B cell (primary cell): ENCODE data around the gene RAB33B. TPM values are rescaled to one million over a fixed set of nuclear protein-coding genes. Genes with fewer than 3 reads are reported as not detected.

Experiments used
- ATAC-seq: fragments of 200-7000 bp; cut with Tn5 transposase; one replicate; pipeline ENCODE4 v1.10.0; 2021; ENCODE audit warnings: low read depth, mild to moderate bottlenecking, moderate number of reproducible peaks, moderate library complexity
- CTCF ChIA-PET: fragments of 350-600 bp; sonication (Branson Sonifier 250); formaldehyde crosslinking; loops from one replicate; lab custom pipeline; 2021; ENCODE audit warnings: antibody characterized with exemption, inconsistent platforms; lab: Charles Lee
- POLR2A ChIA-PET: fragments of 350-600 bp; sonication (Branson Sonifier 250); formaldehyde crosslinking; loops from one replicate; lab custom pipeline; 2021; ENCODE audit warnings: antibody characterized with exemption; lab: Charles Lee
- DNase-seq: peaks from one replicate; pipeline ENCODE4 v3.0.0; 2013
- H2AFZ ChIP-seq: 2 replicates; pipeline ENCODE4 v1.6.1; 2012; ENCODE audit warnings: mild to moderate bottlenecking, low read depth, low read length; ENCODE audit not compliant: insufficient read depth, poor library complexity, severe bottlenecking
- H3K27ac ChIP-seq, 2 donors: 1 replicate in 1 of 2; 2 replicates in 1 of 2; pipeline ENCODE4 v1.5.1; 2012 to 2013; ENCODE audit warnings: low read length in 2 of 2, mild to moderate bottlenecking in 2 of 2, moderate library complexity in 1 of 2
- H3K27me3 ChIP-seq, 4 experiments: fragments of 200-600 bp in 1 of 4; sonication (generic) in 1 of 4; replicated peaks in 1 of 4; 1 replicate in 2 of 4; 2 replicates in 2 of 4; pipeline versions ENCODE4 v1.6.1 to v1.7.0; 2013 to 2016; ENCODE audit warnings: low read length in 3 of 4, mild to moderate bottlenecking in 2 of 4, mixed read lengths in 1 of 4, moderate library complexity in 1 of 4; ENCODE audit not compliant: insufficient read depth in 4 of 4, control insufficient read depth in 3 of 4; ENCODE audit errors: control extremely low read depth in 1 of 4
- H3K36me3 ChIP-seq, 2 experiments: replicated peaks in 1 of 2; 1 replicate in 1 of 2; 2 replicates in 1 of 2; pipeline versions ENCODE4 v1.6.1 to v1.7.1; 2013; ENCODE audit warnings: low read length in 1 of 2; ENCODE audit not compliant: insufficient read depth in 2 of 2, control insufficient read depth in 1 of 2; ENCODE audit errors: control extremely low read depth in 1 of 2, extremely low read depth in 1 of 2
- H3K4me1 ChIP-seq, 2 donors: fragments of 200-600 bp in 1 of 2; sonication (generic) in 1 of 2; 1 replicate in 1 of 2; 2 replicates in 1 of 2; pipeline versions ENCODE4 v1.5.1 to v1.6.1; 2013 to 2017; ENCODE audit warnings: low read length in 2 of 2; ENCODE audit not compliant: control insufficient read depth in 2 of 2, insufficient read depth in 2 of 2
- H3K4me2 ChIP-seq: replicated peaks from 2 replicates; pipeline ENCODE3; 2012; ENCODE audit warnings: mild to moderate bottlenecking, low read depth, low read length; ENCODE audit not compliant: poor library complexity, severe bottlenecking
- H3K4me3 ChIP-seq, 5 experiments: fragments of 200-600 bp in 1 of 5; sonication (generic) in 1 of 5; 1 replicate in 3 of 5; 2 replicates in 2 of 5; pipeline versions ENCODE4 v1.5.1 to v1.7.0; 2011 to 2016; ENCODE audit warnings: low read length in 4 of 5, mild to moderate bottlenecking in 4 of 5, low read depth in 2 of 5, control low read depth in 1 of 5, moderate library complexity in 1 of 5; ENCODE audit not compliant: insufficient read depth in 1 of 5; ENCODE audit errors: control extremely low read depth in 1 of 5, extremely low read depth in 1 of 5
- H3K79me2 ChIP-seq: fragments of 200-600 bp; sonication (generic); one replicate; pipeline ENCODE4 v1.6.0; 2016; ENCODE audit warnings: low read length; ENCODE audit not compliant: control insufficient read depth, insufficient read depth
- H3K9ac ChIP-seq: fragments of 200-600 bp; sonication (generic); 2 replicates; pipeline ENCODE4 v1.6.1; 2017; ENCODE audit warnings: mild to moderate bottlenecking, low read length, moderate library complexity
- H3K9me3 ChIP-seq, 3 donors: one replicate each; pipeline versions ENCODE4 v1.6.1 to v1.7.1; 2013; ENCODE audit warnings: low read length in 2 of 3; ENCODE audit not compliant: control insufficient read depth in 2 of 3, insufficient read depth in 1 of 3; ENCODE audit errors: control extremely low read depth in 1 of 3
- H4K20me1 ChIP-seq: 2 replicates; pipeline ENCODE4 v1.6.0; 2012; ENCODE audit warnings: mild to moderate bottlenecking, low read length; ENCODE audit not compliant: insufficient read depth, control insufficient read depth, poor library complexity, severe bottlenecking
- H3K27ac Mint-ChIP-seq: one replicate; pipeline ENCODE4 v1.8.0; 2021; ENCODE audit warnings: mixed read lengths
- H3K27me3 Mint-ChIP-seq: one replicate; pipeline ENCODE4 v1.8.0; 2021; ENCODE audit warnings: mixed read lengths
- H3K4me1 Mint-ChIP-seq: one replicate; pipeline ENCODE4 v1.8.0; 2021; ENCODE audit warnings: mixed read lengths
- H3K4me3 Mint-ChIP-seq: one replicate; pipeline ENCODE4 v1.8.0; 2021; ENCODE audit warnings: mixed read lengths
- H3K9me3 Mint-ChIP-seq: one replicate; pipeline ENCODE4 v1.8.0; 2022; ENCODE audit warnings: mixed read lengths; ENCODE audit not compliant: insufficient read depth
- CTCF ChIP-seq: fragments of 200-600 bp; IDR thresholded peaks from one replicate; pipeline ENCODE4 v1.8.0; 2022; ENCODE audit warnings: antibody characterized with exemption, mild to moderate bottlenecking
- EZH2 ChIP-seq: IDR thresholded peaks from 2 replicates; pipeline ENCODE4 v1.6.1; 2012; ENCODE audit warnings: borderline replicate concordance, low read depth, mild to moderate bottlenecking, moderate library complexity, low read length; ENCODE audit not compliant: insufficient read depth, poor library complexity, severe bottlenecking
- WGBS: methylation state at CpG from one replicate; pipeline ENCODE4 v1.1.5; 2013; ENCODE audit warnings: missing lambda C conversion rate; ENCODE audit not compliant: insufficient coverage; 5-methylcytosine and 5-hydroxymethylcytosine counted together
- intact Hi-C: fragments of 100-400 bp; cut with micrococcal nuclease; formaldehyde crosslinking; loops from one replicate; pipeline ENCODE4 v1.10.0; 2022
- polyA plus RNA-seq: library from polyadenylated mRNA; depleted of rRNA; stranded (reverse); fragments of >200 nt; gene quantifications from 2 replicates; pipeline ENCODE4 v1.2.3, GENCODE V29; 2012
- total RNA-seq, 2 donors: library from RNA; stranded (reverse); fragments of 120-200 nt in 1 of 2; gene quantifications; 1 replicate in 1 of 2; 2 replicates in 1 of 2; pipeline versions ENCODE4 v1.2.3 to v1.2.4, GENCODE V29; 2013 to 2022

The RAB33B gene
- total and polyA plus RNA-seq, 2 donors (not counting 1 experiment from before 2014, with no cell fraction given), result 13.1 to 18.2 TPM

GRCh38 chr4:139511320-139511719 is 57.4 kb downstream of the RAB33B start:
- CTCF ChIA-PET, result interaction anchor here (0.6 to 1.0 kb wide), 2 partner anchors 10 to 91 kb away, joined by 3 read pairs; no protein-coding TSS in a partner anchor
- H3K36me3 ChIP-seq, result peaks cover 14 to 48% of the 10 kb centered on the region in 2 experiments

More at GRCh38 chr4:139511320-139511719, 57.4 kb downstream of the RAB33B start:
- no peak overlapping the region for H3K27ac Mint-ChIP-seq
- H3K27me3 Mint-ChIP-seq, result no peaks in the 10 kb centered on the region
- Histone ChIP-seq H3K4me3 (no peak overlapping the region), H3K9ac (no peak overlapping the region), H3K4me1 (no peaks in the 10 kb centered on the region), H3K79me2 (no peaks in the 10 kb centered on the region), H3K27ac (no peak overlapping the region), H4K20me1 (no peaks in the 10 kb centered on the region), H3K9me3 (no peaks in the 10 kb centered on the region), H3K4me2 (no peak overlapping the region), H3K27me3 (no peaks in the 10 kb centered on the region), H2AFZ (no peak overlapping the region)
- ATAC-seq (no peak), DNase-seq (no peak)
- H3K4me3 Mint-ChIP-seq, result no peak overlapping the region
- POLR2A ChIA-PET, result no interaction called here
- intact Hi-C loops, result no loop called here
- no peaks in the 10 kb centered on the region for H3K4me1 Mint-ChIP-seq
- 90% methylated on average over 10 of the region's 10 CpGs for WGBS
- TF ChIP-seq EZH2 (no peak), CTCF (no peak)
- H3K9me3 Mint-ChIP-seq, result no peaks in the 10 kb centered on the region
